HAP-1 (cell line): ENCODE results near the gene SLC25A44.
A peak's percentile ranks its signal among the peaks of the same experiment; 100 is the strongest.
"Not testable (repeated sequence)": the region's sequence is repeated elsewhere in the genome, so short reads cannot be mapped to it uniquely, and the experiment has no call there.

ENCODE experiments used
- DNase-seq, 2 experiments: peaks; one replicate each; pipeline ENCODE4 v3.0.0-alpha.2; 2016 to 2020; ENCODE audit warnings: low spot score in 2 of 2
- H3K27me3 ChIP-seq: fragments of 250-450 bp; sonication (Bioruptor Pico); 2 replicates; pipeline ENCODE4 v1.5.1; 2020; ENCODE audit warnings: low read depth, mild to moderate bottlenecking, moderate library complexity
- H3K36me3 ChIP-seq: fragments of 250-450 bp; sonication (Bioruptor Pico); replicated peaks from 2 replicates; pipeline ENCODE4 v1.5.1; 2020; ENCODE audit warnings: mild to moderate bottlenecking
- H3K4me1 ChIP-seq: fragments of 250-450 bp; sonication (Bioruptor Pico); 2 replicates; pipeline ENCODE4 v1.5.1; 2020; ENCODE audit warnings: mild to moderate bottlenecking
- H3K4me3 ChIP-seq: fragments of 250-450 bp; sonication (Bioruptor Pico); 2 replicates; pipeline ENCODE4 v1.5.1; 2020; ENCODE audit warnings: mild to moderate bottlenecking, moderate library complexity
- H3K9me3 ChIP-seq: fragments of 250-450 bp; sonication (Bioruptor Pico); 2 replicates; pipeline ENCODE4 v1.5.1; 2020; ENCODE audit warnings: mild to moderate bottlenecking, moderate library complexity
- in situ Hi-C: fragments of 300-500 bp; cut with MboI; formaldehyde crosslinking; loops from 3 replicates; pipeline ENCODE4 v1.14.3; 2020; ENCODE audit warnings: low sequenced_read_pairs, inconsistent platforms, mixed read lengths

SLC25A44 gene

GRCh38 chr1:156203331-156203730 lies 9.4 kb downstream of the SLC25A44 start:
- Histone ChIP-seq H3K9me3 (no peaks in the 10 kb centered on the region), H3K4me3 (no peak overlapping the region), H3K4me1 (no peaks in the 10 kb centered on the region; the same call in 1 of the 2 replicates), H3K27me3 (no peaks in the 10 kb centered on the region), H3K36me3 (peaks cover 52% of the 10 kb centered on the region)
- DNase-seq: no peak
- in situ Hi-C loops: no loop called here

DNA sequence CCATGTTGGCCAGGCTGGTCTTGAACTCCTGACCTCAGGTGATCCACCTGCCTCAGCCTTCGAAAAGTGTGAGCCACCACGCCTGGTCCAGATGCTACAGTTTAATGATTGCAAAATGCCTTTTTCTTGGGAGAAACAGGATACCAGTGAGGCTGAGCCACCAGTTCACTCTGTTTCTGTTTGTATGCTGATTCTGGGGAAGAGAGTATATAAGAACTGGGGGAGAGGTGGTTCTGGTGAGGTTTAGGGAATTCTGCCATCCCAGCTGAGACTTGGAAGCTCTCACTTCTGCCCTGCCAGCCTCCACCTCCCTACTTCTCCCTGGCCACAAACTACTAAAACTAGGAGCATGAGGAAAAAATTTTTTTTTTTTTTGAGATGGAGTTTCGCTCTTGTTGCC lies 10.8 kb downstream of the SLC25A44 start:
- no peaks in the 10 kb centered on the region for H3K27me3 ChIP-seq
- peaks cover 55% of the 10 kb centered on the region for H3K36me3 ChIP-seq
- no peaks in the 10 kb centered on the region for H3K9me3 ChIP-seq
- no peak overlapping the region for H3K4me3 ChIP-seq
- peaks cover 5% of the 10 kb centered on the region for H3K4me1 ChIP-seq
- DNase-seq: no peak
- in situ Hi-C loops: no loop called here

GRCh38 chr1:156211243-156211642 lies 17.3 kb downstream of the SLC25A44 start:
- no peak for DNase-seq
- H3K27me3 ChIP-seq: no peaks in the 10 kb centered on the region
- in situ Hi-C loops: no loop called here
- peaks cover 17% of the 10 kb centered on the region for H3K4me1 ChIP-seq
- H3K36me3 ChIP-seq: peaks cover 55% of the 10 kb centered on the region
- no peaks in the 10 kb centered on the region for H3K9me3 ChIP-seq
- no peak overlapping the region for H3K4me3 ChIP-seq

DNA sequence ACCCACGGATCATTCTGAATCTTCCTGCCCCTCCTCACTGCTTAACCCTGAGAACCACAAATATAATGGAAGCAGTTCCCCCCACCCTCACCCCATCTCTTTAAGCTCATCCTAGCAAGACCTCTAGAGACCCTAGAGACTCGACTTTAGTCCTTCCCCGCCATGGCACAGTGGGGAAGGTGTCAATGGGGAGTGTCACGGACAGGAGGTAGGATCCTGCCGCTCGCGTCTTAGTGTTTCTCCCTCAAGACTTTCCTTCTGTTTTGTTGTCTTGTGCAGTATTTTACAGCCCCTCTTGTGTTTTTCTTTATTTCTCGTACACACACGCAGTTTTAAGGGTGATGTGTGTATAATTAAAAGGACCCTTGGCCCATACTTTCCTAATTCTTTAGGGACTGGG lies 18.2 kb downstream of the SLC25A44 start:
- no peak for DNase-seq
- Histone ChIP-seq H3K36me3 (peaks cover 47% of the 10 kb centered on the region), H3K4me1 (peaks cover 17% of the 10 kb centered on the region), H3K27me3 (no peaks in the 10 kb centered on the region), H3K4me3 (peak overlapping the region; percentile 62), H3K9me3 (no peaks in the 10 kb centered on the region)
- in situ Hi-C loops: no loop called here

GRCh38 chr1:156212833-156213643 lies 19.1 kb downstream of the SLC25A44 start, which contains the start of gene PMF1:
Gene PMF1 (plus strand): TSS chr1:156213007. CDS start chr1:156213016, 9 bp downstream.
- Histone ChIP-seq H3K36me3 (peaks cover 39% of the 10 kb centered on the region), H3K4me1 (peaks cover 17% of the 10 kb centered on the region), H3K27me3 (no peaks in the 10 kb centered on the region), H3K9me3 (no peaks in the 10 kb centered on the region), H3K4me3 (peak within 1 kb of the TSS; percentile 62)
- in situ Hi-C loops: no loop called here
- DNase-seq: peak; percentile 94 to 98

DNA sequence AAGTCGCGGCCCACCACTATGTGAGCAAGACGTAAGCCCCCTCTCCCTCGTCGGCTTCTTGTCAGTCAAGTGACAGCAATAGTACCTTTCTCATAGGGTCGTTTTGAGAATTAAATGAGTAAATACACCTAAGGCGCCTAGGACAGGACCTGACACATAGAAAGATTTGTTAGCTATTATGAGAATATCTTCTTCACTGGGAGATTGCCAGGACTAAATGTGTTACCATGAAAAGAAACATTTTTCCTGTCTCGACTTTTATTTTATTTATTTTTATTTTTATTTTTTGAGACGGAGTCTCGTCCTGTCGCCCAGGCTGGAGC lies 19.7 kb downstream of the SLC25A44 start:
- in situ Hi-C loops: no loop called here
- no peaks in the 10 kb centered on the region for H3K27me3 ChIP-seq
- peak overlapping the region; percentile 62 for H3K4me3 ChIP-seq
- peaks cover 15% of the 10 kb centered on the region for H3K4me1 ChIP-seq
- H3K36me3 ChIP-seq: peaks cover 38% of the 10 kb centered on the region
- DNase-seq: no peak
- H3K9me3 ChIP-seq: no peaks in the 10 kb centered on the region

DNA sequence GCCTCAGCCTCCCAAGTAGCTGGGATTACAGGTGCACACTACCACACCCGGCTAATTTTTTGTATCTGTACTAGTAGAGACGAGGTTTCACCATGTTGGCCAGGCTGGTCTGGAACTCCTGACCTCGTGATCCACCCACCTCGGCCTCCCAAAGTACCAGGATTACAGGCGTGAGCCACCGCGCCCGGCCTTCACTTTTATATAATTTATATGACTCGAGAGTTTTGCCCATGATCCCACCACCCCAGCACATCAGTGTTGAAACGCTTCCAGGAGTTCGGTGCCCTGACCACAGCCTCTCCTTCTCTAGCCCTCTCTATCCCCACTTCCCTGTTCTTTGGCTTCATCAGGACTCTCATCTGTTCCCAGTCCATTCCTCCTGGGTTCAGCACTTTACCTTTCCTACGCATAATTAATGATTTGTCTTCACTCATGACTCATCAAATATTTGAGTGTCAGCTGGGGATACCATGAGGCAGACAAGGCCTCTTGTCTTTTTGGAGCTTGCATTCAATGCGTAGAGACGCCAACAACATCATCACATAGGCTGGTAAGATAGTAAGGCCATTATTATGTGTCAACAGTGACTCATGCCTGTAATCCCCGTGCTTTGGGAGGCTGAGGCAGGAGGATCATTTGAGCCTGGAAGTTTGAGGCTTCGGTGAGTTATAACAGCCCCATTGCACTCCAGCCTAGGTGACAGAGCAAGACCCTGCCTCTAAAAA lies 20.3 kb downstream of the SLC25A44 start:
- in situ Hi-C loops: no loop called here
- no peak for DNase-seq
- Histone ChIP-seq H3K4me1 (peaks cover 12% of the 10 kb centered on the region), H3K4me3 (peak overlapping the region; percentile 62), H3K36me3 (peaks cover 35% of the 10 kb centered on the region), H3K9me3 (no peaks in the 10 kb centered on the region), H3K27me3 (no peaks in the 10 kb centered on the region)

DNA sequence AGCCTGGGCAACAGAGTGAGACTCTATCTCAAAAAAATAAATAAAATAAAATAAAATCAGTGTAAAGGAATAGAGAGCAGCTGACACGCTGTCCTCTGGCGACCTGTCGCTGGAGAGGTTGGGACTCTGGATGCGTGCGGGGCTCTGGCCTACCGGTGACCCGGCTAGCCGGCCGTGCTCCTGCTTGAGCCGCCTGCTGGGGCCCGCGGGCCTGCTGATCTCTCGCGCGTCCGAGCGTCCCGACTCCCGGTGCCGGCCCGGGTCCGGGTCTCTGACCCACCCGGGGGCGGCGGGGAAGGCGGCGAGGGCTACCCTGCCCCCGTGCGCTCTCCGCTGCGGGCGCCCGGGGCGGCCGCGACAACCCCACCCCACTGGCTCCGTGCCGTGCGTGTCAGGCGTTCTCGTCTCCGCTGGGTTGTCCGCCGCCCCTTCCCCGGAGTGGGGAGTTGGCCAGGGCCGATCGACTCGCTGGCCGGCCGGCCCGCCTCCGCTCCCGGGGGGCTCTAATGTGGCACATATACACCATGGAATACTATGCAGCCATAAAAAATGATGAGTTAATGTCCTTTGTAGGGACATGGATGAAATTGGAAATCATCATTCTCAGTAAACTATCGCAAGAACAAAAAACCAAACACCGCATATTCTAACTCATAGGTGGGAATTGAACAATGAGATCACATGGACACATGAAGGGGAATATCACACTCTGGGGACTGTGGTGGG lies 22.6 kb downstream of the SLC25A44 start:
- H3K27me3 ChIP-seq, H3K9me3 ChIP-seq, DNase-seq, in situ Hi-C loops, H3K4me3 ChIP-seq: not testable (repeated sequence)
- Histone ChIP-seq H3K4me1 (peaks cover 12% of the 10 kb centered on the region), H3K36me3 (peaks cover 30% of the 10 kb centered on the region)

- in situ Hi-C loops: no loop called here
- no peak for DNase-seq
- Histone ChIP-seq H3K9me3 (no peaks in the 10 kb centered on the region), H3K4me3 (no peak overlapping the region), H3K27me3 (no peaks in the 10 kb centered on the region), H3K4me1 (peaks cover 7% of the 10 kb centered on the region), H3K36me3 (peaks cover 29% of the 10 kb centered on the region)
Observed at GRCh38 chr1:156217871-156218270, 24.0 kb downstream of the SLC25A44 start.

- peak in 1 of 2 experiments; percentile 1 for DNase-seq
- Histone ChIP-seq H3K4me1 (no peaks in the 10 kb centered on the region; the same call in 1 of the 2 replicates), H3K27me3 (no peaks in the 10 kb centered on the region), H3K9me3 (no peaks in the 10 kb centered on the region), H3K36me3 (peaks cover 37% of the 10 kb centered on the region), H3K4me3 (no peak overlapping the region)
- in situ Hi-C loops: loop anchor here (5.0 kb wide), 1 partner anchor 78 kb away; no protein-coding TSS in a partner anchor
Observed at GRCh38 chr1:156220226-156220625, 26.3 kb downstream of the SLC25A44 start.

DNA sequence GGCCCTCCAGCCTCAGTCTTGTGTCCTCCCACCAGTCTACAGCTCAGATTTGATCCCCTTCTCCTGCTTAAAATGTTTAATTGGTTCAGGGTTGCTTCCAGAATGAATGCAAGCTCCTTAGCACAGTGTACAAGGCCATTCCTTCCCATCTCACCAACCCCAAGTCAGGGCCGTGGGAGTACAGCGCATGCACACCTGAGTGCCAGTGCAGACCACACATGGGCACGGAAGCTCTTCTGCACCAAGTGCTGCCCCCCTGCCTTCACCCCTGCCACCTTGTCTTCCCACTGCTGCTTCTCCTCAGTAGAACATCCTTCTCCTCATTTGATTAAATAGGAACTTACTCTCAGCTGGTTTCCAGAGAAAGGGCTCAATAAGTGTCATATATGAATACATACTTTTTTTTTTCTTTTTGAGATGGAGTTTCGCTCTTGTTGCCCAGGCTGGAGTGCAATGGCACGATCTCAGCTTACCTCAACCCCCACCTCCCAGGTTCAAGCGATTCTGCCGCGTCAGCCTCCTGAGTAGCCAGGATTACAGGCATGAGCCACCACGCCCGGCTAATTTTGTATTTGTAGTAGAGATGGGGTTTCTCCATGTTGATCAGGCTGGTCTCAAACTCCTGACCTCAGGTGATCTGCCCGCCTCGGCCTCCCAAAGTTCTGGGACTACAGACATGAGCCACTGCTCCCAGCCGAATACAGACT lies 28.2 kb downstream of the SLC25A44 start:
- no peak overlapping the region for H3K4me3 ChIP-seq
- no peaks in the 10 kb centered on the region for H3K27me3 ChIP-seq
- peak in 1 of 2 experiments; percentile 1 for DNase-seq
- in situ Hi-C loops: loop anchor here (5.0 kb wide), 1 partner anchor 80 kb away; no protein-coding TSS in a partner anchor
- no peaks in the 10 kb centered on the region for H3K9me3 ChIP-seq
- H3K36me3 ChIP-seq: peaks cover 43% of the 10 kb centered on the region
- no peaks in the 10 kb centered on the region; the same call in 1 of the 2 replicates for H3K4me1 ChIP-seq

GRCh38 chr1:156225677-156226014 lies 31.7 kb downstream of the SLC25A44 start:
- H3K4me3 ChIP-seq: no peak overlapping the region
- in situ Hi-C loops: no loop called here
- no peaks in the 10 kb centered on the region for H3K27me3 ChIP-seq
- H3K9me3 ChIP-seq: no peaks in the 10 kb centered on the region
- H3K36me3 ChIP-seq: peaks cover 45% of the 10 kb centered on the region
- H3K4me1 ChIP-seq: no peaks in the 10 kb centered on the region; the same call in 1 of the 2 replicates
- DNase-seq: no peak

DNA sequence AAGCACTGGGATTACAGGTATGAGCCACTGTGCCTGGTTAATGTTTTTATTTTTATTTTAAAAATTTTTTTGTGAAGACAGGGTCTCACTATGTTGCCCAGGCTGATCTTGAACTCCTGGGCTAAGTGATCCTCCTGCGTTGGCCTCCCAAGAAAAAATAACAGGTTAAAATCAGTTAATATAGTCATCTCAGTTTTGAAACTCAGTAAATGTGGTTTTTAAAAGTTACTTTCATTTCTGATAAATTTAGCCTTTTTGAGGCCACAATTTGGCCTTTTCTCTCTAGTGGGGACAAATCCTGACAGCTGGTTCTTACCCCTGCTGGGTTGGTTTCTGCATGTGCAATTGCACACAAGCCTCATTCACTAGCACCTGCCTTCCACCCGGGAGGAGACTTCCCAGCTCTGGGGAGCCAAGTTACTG lies 32.2 kb downstream of the SLC25A44 start:
- no peaks in the 10 kb centered on the region; the same call in 1 of the 2 replicates for H3K4me1 ChIP-seq
- H3K9me3 ChIP-seq: no peaks in the 10 kb centered on the region
- in situ Hi-C loops: no loop called here
- H3K27me3 ChIP-seq: no peaks in the 10 kb centered on the region
- peak in 1 of 2 experiments; percentile 0 for DNase-seq
- H3K4me3 ChIP-seq: no peak overlapping the region
- peaks cover 40% of the 10 kb centered on the region for H3K36me3 ChIP-seq
